PC-3 (cell line): ENCODE results near the gene MUC20. TPM values are rescaled to one million over a fixed set of nuclear protein-coding genes. Genes with fewer than 3 reads are reported as not detected.
"Not testable (repeated sequence)": the region's sequence is repeated elsewhere in the genome, so short reads cannot be mapped to it uniquely, and the experiment has no call there.

Source experiments
- ATAC-seq: fragments of 200-7000 bp; cut with Tn5 transposase; 2 replicates; pipeline ENCODE4 v1.9.1; 2020; ENCODE audit warnings: mild to moderate bottlenecking, moderate library complexity
- BruUV-seq: library from RNA; stranded (reverse); fragments of 400-500 nt; replicated peaks from 2 replicates; lab custom pipeline; 2021; lab: Mats Ljungman, UMichigan
- CTCF ChIA-PET: fragments of 300-600 bp; sonication (Branson Sonifier 250); formaldehyde crosslinking; loops from one replicate; lab custom pipeline; 2022; ENCODE audit warnings: antibody characterized with exemption; lab: Charles Lee
- POLR2A ChIA-PET: fragments of 300-600 bp; sonication (Branson Sonifier 250); formaldehyde crosslinking; loops from one replicate; lab custom pipeline; 2022; ENCODE audit warnings: antibody characterized with exemption; ENCODE audit not compliant: unreplicated experiment; lab: Charles Lee
- DNase-seq: peaks from one replicate; pipeline ENCODE4 v3.0.0-alpha.2; 2015
- H2AFZ ChIP-seq: fragments of 300-600 bp; sonication (generic); 2 replicates; pipeline ENCODE4 v1.6.0; 2016; ENCODE audit warnings: antibody characterized with exemption, low read length
- H3F3A ChIP-seq: fragments of 300-600 bp; sonication (generic); one replicate; pipeline ENCODE4 v1.6.0; 2017; ENCODE audit warnings: antibody characterized with exemption, low read length, control low read depth, mild to moderate bottlenecking; ENCODE audit not compliant: unreplicated experiment
- H3K27ac ChIP-seq: fragments of 300-600 bp; sonication (generic); 2 replicates; pipeline ENCODE4 v1.5.1; 2016; ENCODE audit warnings: mild to moderate bottlenecking, low read length
- H3K27me3 ChIP-seq: fragments of 300-600 bp; sonication (generic); 2 replicates; pipeline ENCODE4 v1.6.1; 2016; ENCODE audit warnings: low read length, mixed read lengths
- H3K36me3 ChIP-seq: fragments of 300-600 bp; sonication (generic); 2 replicates; pipeline ENCODE4 v1.6.1; 2016; ENCODE audit warnings: low read depth, mixed run types, low read length, mixed read lengths
- H3K4me1 ChIP-seq: fragments of 300-600 bp; sonication (generic); 2 replicates; pipeline ENCODE4 v1.5.1; 2016; ENCODE audit warnings: low read length; ENCODE audit not compliant: insufficient read depth
- H3K4me2 ChIP-seq: fragments of 300-600 bp; sonication (generic); 2 replicates; pipeline ENCODE4 v1.6.0; 2016; ENCODE audit warnings: low read length
- H3K4me3 ChIP-seq: fragments of 300-600 bp; sonication (generic); 2 replicates; pipeline ENCODE4 v1.5.1; 2016; ENCODE audit warnings: mild to moderate bottlenecking, low read length, mixed read lengths
- H3K79me2 ChIP-seq: fragments of 300-600 bp; sonication (generic); 2 replicates; pipeline ENCODE4 v1.6.1; 2017; ENCODE audit warnings: low read length, mixed read lengths
- H3K9ac ChIP-seq: fragments of 300-600 bp; sonication (generic); 2 replicates; pipeline ENCODE4 v1.6.0; 2016; ENCODE audit warnings: mild to moderate bottlenecking, low read length
- H3K9me2 ChIP-seq: fragments of 300-600 bp; sonication (generic); replicated peaks from 2 replicates; pipeline ENCODE4 v1.6.1; 2016; ENCODE audit warnings: mixed run types, low read length, mixed read lengths
- H3K9me3 ChIP-seq: fragments of 300-600 bp; sonication (generic); 2 replicates; pipeline ENCODE4 v1.6.1; 2016; ENCODE audit warnings: low read length, mixed read lengths
- H4K20me1 ChIP-seq: fragments of 300-600 bp; sonication (generic); 2 replicates; pipeline ENCODE4 v1.6.1; 2016; ENCODE audit warnings: low read length, mixed read lengths
- EZH2 ChIP-seq: fragments of 300-600 bp; sonication (generic); IDR thresholded peaks from one replicate; pipeline ENCODE4 v1.6.1; 2017; ENCODE audit warnings: antibody characterized with exemption, mild to moderate bottlenecking, low read length; ENCODE audit not compliant: unreplicated experiment
- EZH2phosphoT487 ChIP-seq: fragments of 300-600 bp; sonication (generic); IDR thresholded peaks from 2 replicates; pipeline ENCODE4 v1.6.1; 2018; ENCODE audit warnings: mild to moderate bottlenecking, antibody characterized with exemption, low read length, borderline replicate concordance
- intact Hi-C: fragments of 100-400 bp; cut with micrococcal nuclease; formaldehyde crosslinking; loops from 2 replicates; pipeline ENCODE4 v1.9.0; 2023
- total RNA-seq: library from RNA; depleted of rRNA; stranded (reverse); fragments of >200 nt; gene quantifications from 2 replicates; pipeline ENCODE4 v1.2.3, GENCODE V29; 2014
- TF ChIP-seq, protein P1 (sequence below): fragments of 300-600 bp; sonication (generic); conservative IDR thresholded peaks from 2 replicates; pipeline ENCODE4 v1.5.1; 2017; ENCODE audit warnings: antibody characterized with exemption, low read depth, mild to moderate bottlenecking, low read length

The MUC20 gene
- total RNA-seq, 1 experiment from 2014 or later: 0.69 TPM

GRCh38 chr3:195710126-195710905, 10.5 kb upstream of the MUC20 start:
- H3K27me3 ChIP-seq, H4K20me1 ChIP-seq, H3K4me1 ChIP-seq, H2AFZ ChIP-seq, DNase-seq, H3K9ac ChIP-seq, CTCF ChIA-PET, POLR2A ChIA-PET, H3K36me3 ChIP-seq, H3K79me2 ChIP-seq, BruUV-seq, H3K9me2 ChIP-seq, H3K4me3 ChIP-seq, ATAC-seq, H3K27ac ChIP-seq, intact Hi-C loops, H3K4me2 ChIP-seq, H3F3A ChIP-seq, H3K9me3 ChIP-seq: not testable (repeated sequence)

DNA sequence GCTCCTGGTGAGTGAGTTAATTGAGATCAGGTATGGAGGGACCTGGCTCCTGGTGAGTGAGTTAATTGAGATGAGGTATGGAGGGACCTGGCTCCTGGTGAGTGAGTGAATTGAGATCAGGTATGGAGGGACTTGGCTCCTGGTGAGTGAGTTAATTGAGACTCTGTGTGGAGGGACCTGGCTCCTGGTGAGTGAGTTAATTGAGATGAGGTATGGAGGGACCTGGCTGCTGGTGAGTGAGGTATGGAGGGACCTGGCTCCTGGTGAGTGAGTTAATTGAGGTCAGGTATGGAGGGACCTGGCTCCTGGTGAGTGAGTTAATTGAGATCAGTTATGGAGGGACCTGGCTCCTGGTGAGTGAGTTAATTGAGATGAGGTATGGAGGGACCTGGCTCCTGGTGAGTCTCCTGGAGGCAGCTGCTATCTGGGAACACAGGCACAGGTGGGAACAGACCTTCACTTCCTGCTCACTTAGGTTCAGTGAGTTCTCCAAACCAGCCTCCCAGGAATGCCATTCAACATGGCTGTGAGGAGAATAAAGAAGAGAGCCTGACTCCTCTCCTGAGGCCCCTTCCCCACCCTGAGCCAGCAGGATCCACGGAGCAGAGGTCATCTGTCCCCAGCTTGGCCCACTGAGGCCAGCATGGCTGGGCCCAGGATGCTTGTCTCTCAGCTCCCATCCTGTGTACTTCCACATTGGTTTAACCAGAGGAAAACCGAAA, 9.5 kb upstream of the MUC20 start:
- H3K79me2 ChIP-seq, ATAC-seq, H2AFZ ChIP-seq, POLR2A ChIA-PET, BruUV-seq, H3K36me3 ChIP-seq, H3K9ac ChIP-seq, H3F3A ChIP-seq, H3K27ac ChIP-seq, H3K9me2 ChIP-seq, H4K20me1 ChIP-seq, DNase-seq, H3K9me3 ChIP-seq, CTCF ChIA-PET, intact Hi-C loops, H3K27me3 ChIP-seq, H3K4me2 ChIP-seq, H3K4me3 ChIP-seq, H3K4me1 ChIP-seq: not testable (repeated sequence)

GRCh38 chr3:195711813-195712534, 8.8 kb upstream of the MUC20 start:
- no peak for TF ChIP-seq EZH2phosphoT487
- no peak for TF ChIP-seq EZH2
- TF ChIP-seq, protein P1, sequence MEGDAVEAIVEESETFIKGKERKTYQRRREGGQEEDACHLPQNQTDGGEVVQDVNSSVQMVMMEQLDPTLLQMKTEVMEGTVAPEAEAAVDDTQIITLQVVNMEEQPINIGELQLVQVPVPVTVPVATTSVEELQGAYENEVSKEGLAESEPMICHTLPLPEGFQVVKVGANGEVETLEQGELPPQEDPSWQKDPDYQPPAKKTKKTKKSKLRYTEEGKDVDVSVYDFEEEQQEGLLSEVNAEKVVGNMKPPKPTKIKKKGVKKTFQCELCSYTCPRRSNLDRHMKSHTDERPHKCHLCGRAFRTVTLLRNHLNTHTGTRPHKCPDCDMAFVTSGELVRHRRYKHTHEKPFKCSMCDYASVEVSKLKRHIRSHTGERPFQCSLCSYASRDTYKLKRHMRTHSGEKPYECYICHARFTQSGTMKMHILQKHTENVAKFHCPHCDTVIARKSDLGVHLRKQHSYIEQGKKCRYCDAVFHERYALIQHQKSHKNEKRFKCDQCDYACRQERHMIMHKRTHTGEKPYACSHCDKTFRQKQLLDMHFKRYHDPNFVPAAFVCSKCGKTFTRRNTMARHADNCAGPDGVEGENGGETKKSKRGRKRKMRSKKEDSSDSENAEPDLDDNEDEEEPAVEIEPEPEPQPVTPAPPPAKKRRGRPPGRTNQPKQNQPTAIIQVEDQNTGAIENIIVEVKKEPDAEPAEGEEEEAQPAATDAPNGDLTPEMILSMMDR: no peak
- H3K9me3 ChIP-seq: no peaks in the 10 kb centered on the region
- H3K27me3 ChIP-seq: no peaks in the 10 kb centered on the region
- H3K4me2 ChIP-seq: no peak overlapping the region
- H3K36me3 ChIP-seq: no peaks in the 10 kb centered on the region
- H4K20me1 ChIP-seq: no peaks in the 10 kb centered on the region
- no peaks in the 10 kb centered on the region for H3K9me2 ChIP-seq
- no peak overlapping the region for H2AFZ ChIP-seq
- ChIA-PET POLR2A (no interaction called here), CTCF (no interaction called here)
- H3K4me1 ChIP-seq: peaks cover 14% of the 10 kb centered on the region
- intact Hi-C loops: no loop called here
- no peak overlapping the region for H3K4me3 ChIP-seq
- H3F3A ChIP-seq: no peaks in the 10 kb centered on the region
- H3K9ac ChIP-seq: no peak overlapping the region
- no TSS peak for BruUV-seq
- ATAC-seq: no peak
- DNase-seq: no peak
- no peak overlapping the region for H3K27ac ChIP-seq
- H3K79me2 ChIP-seq: no peaks in the 10 kb centered on the region

GRCh38 chr3:195712535-195712910, 8.3 kb upstream of the MUC20 start:
- intact Hi-C loops: not testable (repeated sequence)

DNA sequence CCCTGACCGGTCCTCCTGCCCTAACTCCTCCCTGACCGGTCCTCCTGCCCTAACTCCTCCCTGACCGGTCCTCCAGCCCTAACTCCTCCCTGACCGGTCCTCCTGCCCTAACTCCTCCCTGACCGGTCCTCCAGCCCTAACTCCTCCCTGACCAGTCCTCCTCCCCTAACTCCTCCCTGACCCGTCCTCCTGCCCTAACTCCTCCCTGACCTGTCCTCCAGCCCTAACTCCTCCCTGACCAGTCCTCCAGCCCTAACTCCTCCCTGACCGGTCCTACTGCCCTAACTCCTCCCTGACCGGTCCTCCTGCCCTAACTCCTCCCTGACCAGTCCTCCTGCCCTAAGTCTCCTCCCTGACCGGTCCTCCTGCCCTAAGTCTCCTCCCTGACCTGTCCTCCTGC, 7.6 kb upstream of the MUC20 start:
- H3K4me2 ChIP-seq, DNase-seq, ATAC-seq, intact Hi-C loops, H4K20me1 ChIP-seq, H2AFZ ChIP-seq, H3F3A ChIP-seq, H3K27ac ChIP-seq, POLR2A ChIA-PET, CTCF ChIA-PET, H3K9me2 ChIP-seq, H3K9me3 ChIP-seq, H3K36me3 ChIP-seq, BruUV-seq, H3K27me3 ChIP-seq, H3K79me2 ChIP-seq, H3K4me3 ChIP-seq, H3K9ac ChIP-seq: not testable (repeated sequence)
- peaks cover 15% of the 10 kb centered on the region for H3K4me1 ChIP-seq

More at GRCh38 chr3:195712535-195712910, 8.3 kb upstream of the MUC20 start:
- H3K4me3 ChIP-seq, H3K27ac ChIP-seq, BruUV-seq, H3F3A ChIP-seq, H4K20me1 ChIP-seq, H3K79me2 ChIP-seq, DNase-seq, ATAC-seq, H3K36me3 ChIP-seq, H2AFZ ChIP-seq, H3K9me2 ChIP-seq, H3K4me2 ChIP-seq, H3K9ac ChIP-seq, POLR2A ChIA-PET, H3K27me3 ChIP-seq, CTCF ChIA-PET, H3K9me3 ChIP-seq: not testable (repeated sequence)
- H3K4me1 ChIP-seq: peaks cover 15% of the 10 kb centered on the region
